Measurements from ENCODE around the gene DIAPH1. TPM values are rescaled to one million over a fixed set of nuclear protein-coding genes. Genes with fewer than 3 reads are reported as not detected.

DIAPH1 gene
- total RNA-seq, 2 donors from 2014 or later, result 104 to 106 TPM

GRCh38 chr5:141608557-141608956 lies 10.2 kb downstream of the DIAPH1 start:
- no peak overlapping the region for H3K27ac ChIP-seq (ENCODE audit: low read depth, low read length)
- no peak overlapping the region for H3K9ac ChIP-seq (ENCODE audit: extremely low read depth, low read length, poor library complexity, severe bottlenecking)
- WGBS, 2 experiments (ENCODE audit: insufficient coverage in 1 of 2, insufficient read length in 1 of 2), result 100% methylated on average over 1 of the region's 1 CpG; no CpG with 5 or more reads in 1 of the 2 experiments
- H3K4me3 ChIP-seq (ENCODE audit: low read length), result no peak overlapping the region
- peaks cover 1% of the 10 kb centered on the region for H3K4me1 ChIP-seq (ENCODE audit: control insufficient read depth, insufficient read depth, low read length)
- H3K9me3 ChIP-seq (ENCODE audit: control insufficient read depth, low read length), result no peaks in the 10 kb centered on the region
- Mint-ChIP-seq H3K27me3 (ENCODE audit: insufficient read depth) (no peaks in the 10 kb centered on the region), H3K4me1 (peaks cover 30% of the 10 kb centered on the region), H3K9me3 (no peaks in the 10 kb centered on the region), H3K4me3 (no peak overlapping the region), H3K36me3 (ENCODE audit: low read depth) (peaks cover 13% of the 10 kb centered on the region), H3K27ac (peak overlapping the region; percentile 37)
- TF ChIP-seq, protein P1, sequence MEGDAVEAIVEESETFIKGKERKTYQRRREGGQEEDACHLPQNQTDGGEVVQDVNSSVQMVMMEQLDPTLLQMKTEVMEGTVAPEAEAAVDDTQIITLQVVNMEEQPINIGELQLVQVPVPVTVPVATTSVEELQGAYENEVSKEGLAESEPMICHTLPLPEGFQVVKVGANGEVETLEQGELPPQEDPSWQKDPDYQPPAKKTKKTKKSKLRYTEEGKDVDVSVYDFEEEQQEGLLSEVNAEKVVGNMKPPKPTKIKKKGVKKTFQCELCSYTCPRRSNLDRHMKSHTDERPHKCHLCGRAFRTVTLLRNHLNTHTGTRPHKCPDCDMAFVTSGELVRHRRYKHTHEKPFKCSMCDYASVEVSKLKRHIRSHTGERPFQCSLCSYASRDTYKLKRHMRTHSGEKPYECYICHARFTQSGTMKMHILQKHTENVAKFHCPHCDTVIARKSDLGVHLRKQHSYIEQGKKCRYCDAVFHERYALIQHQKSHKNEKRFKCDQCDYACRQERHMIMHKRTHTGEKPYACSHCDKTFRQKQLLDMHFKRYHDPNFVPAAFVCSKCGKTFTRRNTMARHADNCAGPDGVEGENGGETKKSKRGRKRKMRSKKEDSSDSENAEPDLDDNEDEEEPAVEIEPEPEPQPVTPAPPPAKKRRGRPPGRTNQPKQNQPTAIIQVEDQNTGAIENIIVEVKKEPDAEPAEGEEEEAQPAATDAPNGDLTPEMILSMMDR (conservative IDR thresholded peaks at IDR 0.05), result no peak
- H3K36me3 ChIP-seq (ENCODE audit: control insufficient read depth, insufficient read depth, low read length), result peaks cover 19% of the 10 kb centered on the region
- no peaks in the 10 kb centered on the region for H3K27me3 ChIP-seq (ENCODE audit: control insufficient read depth, insufficient read depth, low read length, poor library complexity, severe bottlenecking)
- no peak for DNase-seq

GRCh38 chr5:141608046-141608445 lies 10.8 kb downstream of the DIAPH1 start:
- Histone ChIP-seq H3K4me1 (ENCODE audit: control insufficient read depth, insufficient read depth, low read length) (no peaks in the 10 kb centered on the region), H3K4me3 (ENCODE audit: low read length) (no peak overlapping the region), H3K36me3 (ENCODE audit: control insufficient read depth, insufficient read depth, low read length) (peaks cover 19% of the 10 kb centered on the region), H3K27me3 (ENCODE audit: control insufficient read depth, insufficient read depth, low read length, poor library complexity, severe bottlenecking) (no peaks in the 10 kb centered on the region), H3K9me3 (ENCODE audit: control insufficient read depth, low read length) (no peaks in the 10 kb centered on the region), H3K9ac (ENCODE audit: extremely low read depth, low read length, poor library complexity, severe bottlenecking) (no peak overlapping the region), H3K27ac (ENCODE audit: low read depth, low read length) (no peak overlapping the region)
- Mint-ChIP-seq H3K36me3 (ENCODE audit: low read depth) (peaks cover 13% of the 10 kb centered on the region), H3K4me1 (peaks cover 26% of the 10 kb centered on the region), H3K9me3 (no peaks in the 10 kb centered on the region), H3K27ac (peak overlapping the region; percentile 37), H3K27me3 (ENCODE audit: insufficient read depth) (no peaks in the 10 kb centered on the region), H3K4me3 (no peak overlapping the region)
- TF ChIP-seq, protein P1 (conservative IDR thresholded peaks at IDR 0.05), result no peak
- WGBS, 2 experiments (ENCODE audit: insufficient coverage in 1 of 2, insufficient read length in 1 of 2), result 98% methylated on average over 2 of the region's 2 CpGs; no CpG with 5 or more reads in 1 of the 2 experiments
- DNase-seq, result no peak

GRCh38 chr5:141605523-141606277 lies 13.1 kb downstream of the DIAPH1 start:
- Histone ChIP-seq H3K36me3 (ENCODE audit: control insufficient read depth, insufficient read depth, low read length) (peaks cover 13% of the 10 kb centered on the region), H3K4me1 (ENCODE audit: control insufficient read depth, insufficient read depth, low read length) (no peaks in the 10 kb centered on the region), H3K4me3 (ENCODE audit: low read length) (no peak overlapping the region), H3K27me3 (ENCODE audit: control insufficient read depth, insufficient read depth, low read length, poor library complexity, severe bottlenecking) (no peaks in the 10 kb centered on the region), H3K9ac (ENCODE audit: extremely low read depth, low read length, poor library complexity, severe bottlenecking) (no peak overlapping the region), H3K27ac (ENCODE audit: low read depth, low read length) (no peak overlapping the region), H3K9me3 (ENCODE audit: control insufficient read depth, low read length) (no peaks in the 10 kb centered on the region)
- 89 to 100% methylated on average over 1 to 6 of the region's 6 CpGs for WGBS, 2 experiments (ENCODE audit: insufficient coverage in 1 of 2, insufficient read length in 1 of 2)
- Mint-ChIP-seq H3K9me3 (no peaks in the 10 kb centered on the region), H3K36me3 (ENCODE audit: low read depth) (peaks cover 7% of the 10 kb centered on the region), H3K4me1 (peaks cover 22% of the 10 kb centered on the region), H3K27ac (peak overlapping the region; percentile 81), H3K27me3 (ENCODE audit: insufficient read depth) (no peaks in the 10 kb centered on the region), H3K4me3 (no peak overlapping the region)
- TF ChIP-seq, protein P1 (conservative IDR thresholded peaks at IDR 0.05), result no peak
- DNase-seq, result no peak
